Stimulated activated CD4-positive, alpha-beta T cell treated with anti-CD3 and anti-CD28 coated beads, Interleukin-1b, Interleukin-23, amount 100 ng/mL, for 1 hour (primary cell): ENCODE data around the gene ELF2.
"Not testable (repeated sequence)": the region's sequence is repeated elsewhere in the genome, so short reads cannot be mapped to it uniquely, and the experiment has no call there.

Experiments used
- DNase-seq, 2 donors: peaks; one replicate each; pipeline ENCODE4 v3.0.0-alpha.2; 2020; ENCODE audit warnings: low read depth in 2 of 2

Gene ELF2

GRCh38 chr4:139177049-139177868, at the start of gene ELF2:
ELF2 (minus strand) TSS chr4:139177218; CDS start chr4:139137701, 39,517 bp downstream.
- DNase-seq, result peak; percentile 65 to 67

- no peak for DNase-seq
These were observed 46.8 kb upstream of the ELF2 start for GRCh38 chr4:139223682-139224317.

DNA sequence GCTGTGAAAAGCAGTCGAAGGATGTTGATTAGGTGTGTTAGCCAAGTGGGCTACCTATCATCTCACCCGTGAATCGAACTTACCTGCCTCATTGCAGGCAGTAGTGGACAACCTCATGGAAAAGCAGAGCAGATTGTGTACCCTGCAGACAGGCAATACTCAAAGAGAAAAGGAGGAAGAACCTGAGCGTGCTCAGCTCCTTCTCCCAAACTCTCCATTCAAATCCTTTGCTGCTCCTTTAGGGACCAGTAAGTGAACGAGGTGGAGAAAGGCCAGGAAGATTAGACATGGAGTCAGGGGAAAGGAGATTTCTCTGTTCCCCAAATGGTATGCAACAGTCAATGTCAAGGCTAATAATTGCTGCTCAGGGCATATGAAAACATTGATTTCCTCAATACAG, 45.2 kb upstream of the ELF2 start:
- no peak for DNase-seq

- DNase-seq, result no peak
These were observed 44.7 kb upstream of the ELF2 start for GRCh38 chr4:139221687-139222086.

GRCh38 chr4:139219450-139220055, 42.5 kb upstream of the ELF2 start:
- no peak for DNase-seq

DNA sequence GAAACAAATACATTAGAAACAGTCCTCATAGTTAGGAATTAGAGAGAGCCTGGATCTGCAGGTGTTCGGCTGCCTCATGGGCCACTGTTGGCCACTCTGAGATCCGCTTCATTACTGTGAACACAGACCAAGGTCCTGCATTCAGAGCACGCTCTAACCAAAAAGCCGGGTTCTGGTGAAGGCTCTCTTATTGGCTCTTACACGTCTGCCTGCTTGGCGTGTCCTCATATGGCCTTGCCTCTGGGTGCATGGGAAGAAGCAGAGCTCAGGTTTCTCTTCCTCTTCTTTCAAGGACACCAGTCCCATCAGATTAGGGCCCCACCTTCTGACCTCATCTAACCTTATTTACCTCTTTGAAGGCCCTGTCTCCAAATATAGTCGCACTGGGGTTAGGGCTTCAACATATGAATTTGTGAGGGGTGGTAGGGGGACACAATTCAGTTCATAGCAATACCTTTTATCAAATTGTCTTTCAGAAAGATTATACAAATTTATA, 37.1 kb upstream of the ELF2 start:
- DNase-seq, result no peak

- DNase-seq, result not testable (repeated sequence)
These were observed 36.6 kb upstream of the ELF2 start for GRCh38 chr4:139213633-139214032.

DNA sequence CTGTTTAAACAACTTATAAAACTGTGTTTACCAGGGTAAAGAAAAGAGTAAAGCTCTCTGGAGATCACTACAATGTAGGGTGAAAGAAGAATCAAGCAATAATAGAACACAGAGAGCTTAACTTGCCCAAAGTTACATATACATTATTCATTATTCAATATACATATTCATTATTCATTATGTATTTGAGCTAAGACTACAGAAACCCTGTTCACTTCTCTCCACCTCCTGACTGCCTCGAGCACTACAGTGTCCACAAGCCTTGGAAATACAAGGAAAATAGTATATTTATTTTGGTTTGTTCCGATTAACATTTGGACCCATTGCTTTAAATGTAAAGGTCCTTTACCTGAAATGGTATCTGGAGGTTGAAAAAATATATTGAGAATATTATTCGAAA, 35.9 kb upstream of the ELF2 start:
- DNase-seq, result no peak

DNA sequence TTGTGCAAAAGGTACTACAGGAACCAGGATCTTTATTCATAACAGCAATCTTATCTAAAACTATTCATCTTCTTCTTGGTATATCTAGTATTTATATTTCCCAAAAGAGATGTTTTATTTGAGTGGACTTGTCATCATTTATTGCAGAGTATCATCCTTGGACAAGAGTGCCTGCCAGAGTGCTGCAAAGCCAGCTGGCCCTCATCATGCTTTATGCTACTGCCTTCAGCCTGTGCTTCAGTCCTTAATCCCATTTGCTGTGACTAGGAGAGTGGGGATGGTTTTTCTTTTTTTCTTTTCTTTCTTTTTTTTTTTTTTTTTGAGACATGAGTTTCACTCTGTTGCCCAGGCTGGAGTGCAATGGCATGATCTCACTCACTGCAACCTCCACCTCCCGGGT, 33.5 kb upstream of the ELF2 start:
- DNase-seq, result no peak

DNA sequence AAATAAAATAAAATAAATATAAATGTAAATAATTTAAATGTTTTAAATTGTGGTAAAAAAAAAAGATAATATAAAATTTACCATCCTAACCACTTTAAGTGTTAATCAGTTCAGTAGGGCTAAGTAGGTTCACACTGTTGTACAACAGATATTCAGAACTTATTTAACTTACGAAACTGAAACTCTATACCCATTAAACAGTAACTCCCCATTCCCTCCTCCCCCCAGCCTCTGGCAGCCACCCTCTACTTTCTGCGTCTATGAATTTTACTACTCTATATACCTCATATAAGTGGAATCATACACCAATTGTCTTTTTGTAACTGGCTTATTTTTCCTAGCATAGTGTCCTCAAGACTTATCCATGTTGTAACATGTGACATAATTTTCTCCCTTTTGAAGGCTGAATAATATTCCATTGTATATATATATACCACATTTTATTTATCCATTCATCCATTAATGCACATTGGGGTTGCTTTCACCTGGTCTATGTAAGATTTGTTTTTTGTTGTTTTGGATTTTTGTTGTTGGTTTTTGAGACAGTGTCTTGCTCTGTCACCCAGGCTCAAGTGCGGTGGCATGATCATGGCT, 32.5 kb upstream of the ELF2 start:
- no peak for DNase-seq

- no peak for DNase-seq
These were observed 31.5 kb upstream of the ELF2 start for GRCh38 chr4:139208404-139208945.

DNA sequence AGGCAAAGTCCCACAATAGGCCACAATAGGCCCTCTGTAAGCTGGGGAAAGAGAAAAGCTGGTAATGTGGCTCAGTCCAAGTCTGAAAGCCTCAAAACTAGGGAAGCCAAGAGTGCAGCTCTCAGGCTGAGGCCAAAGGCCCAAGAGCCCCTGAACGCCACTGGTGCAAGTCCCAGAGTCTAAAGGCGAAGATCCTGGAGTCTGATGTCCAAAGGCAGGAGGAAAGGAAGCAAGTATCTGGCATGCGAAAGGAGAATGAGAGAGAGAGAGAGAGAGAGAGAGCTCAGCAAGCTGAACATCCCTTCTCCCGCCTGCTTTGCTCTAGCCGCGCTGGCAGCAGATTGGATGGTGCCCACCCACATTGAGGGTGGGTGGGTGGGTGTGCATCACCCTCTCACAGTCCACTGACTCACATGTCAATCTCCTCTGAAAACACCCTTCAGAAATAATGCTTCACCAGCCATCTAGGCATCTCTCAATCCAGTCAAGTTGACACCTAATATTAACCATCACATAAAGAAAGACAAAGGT, 30.9 kb upstream of the ELF2 start:
- DNase-seq, result no peak

DNA sequence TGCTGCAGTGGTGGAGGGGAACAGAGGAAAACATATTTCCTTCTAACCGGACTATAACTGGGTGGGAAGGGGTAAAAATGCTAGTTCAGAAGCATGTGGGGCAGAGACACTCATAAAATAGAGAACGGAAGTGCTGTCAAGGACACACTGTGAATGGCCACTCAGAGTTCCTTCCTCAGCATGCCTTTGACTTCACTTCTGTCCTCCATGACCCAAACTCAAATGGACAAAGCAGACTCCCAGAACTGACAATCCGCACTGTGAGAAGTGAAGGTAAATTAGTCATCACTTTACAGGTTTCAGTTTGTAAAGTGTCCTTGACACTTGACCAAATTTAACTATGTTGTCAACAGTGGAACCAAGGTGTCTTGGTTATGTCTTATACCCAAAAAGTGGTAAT, 30.2 kb upstream of the ELF2 start:
- no peak for DNase-seq

DNA sequence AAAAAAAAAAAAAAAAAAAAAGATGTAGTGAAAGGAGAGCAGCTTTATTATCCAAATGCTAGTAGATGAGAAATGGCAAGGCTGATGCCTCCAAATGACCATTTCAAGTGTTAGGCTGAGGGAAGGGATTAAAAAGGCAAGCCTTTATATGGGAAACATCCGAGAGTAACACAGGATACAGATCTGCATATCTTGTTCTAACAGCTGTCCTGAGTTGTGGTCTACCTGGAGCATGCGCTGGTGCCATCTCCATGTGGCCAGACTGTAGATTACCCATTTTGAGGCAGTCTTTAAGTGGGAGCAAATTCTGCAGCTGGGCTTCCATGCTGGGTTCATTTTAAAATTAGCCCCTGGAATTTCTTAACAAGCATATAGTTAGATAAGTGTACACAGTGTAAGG, 26.0 kb upstream of the ELF2 start:
- no peak for DNase-seq

DNA sequence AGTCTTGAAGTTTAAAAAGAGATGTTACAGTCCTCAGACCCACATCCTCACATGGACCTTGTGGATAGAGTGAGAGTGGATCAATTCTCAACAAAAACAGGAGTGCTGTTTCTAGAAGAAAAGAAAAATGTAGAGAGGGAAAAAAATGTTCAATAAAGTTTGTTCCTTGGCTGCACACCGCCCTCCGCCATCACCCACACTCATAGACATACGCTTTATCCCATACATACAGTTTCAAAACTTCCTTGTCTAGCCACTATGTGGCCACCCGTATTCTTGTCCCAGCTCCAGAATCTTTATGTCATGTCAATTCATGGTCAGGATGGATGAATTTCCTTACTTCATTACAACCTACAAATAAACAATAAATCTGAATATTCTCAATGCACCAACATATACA, 23.5 kb upstream of the ELF2 start:
- no peak for DNase-seq

DNA sequence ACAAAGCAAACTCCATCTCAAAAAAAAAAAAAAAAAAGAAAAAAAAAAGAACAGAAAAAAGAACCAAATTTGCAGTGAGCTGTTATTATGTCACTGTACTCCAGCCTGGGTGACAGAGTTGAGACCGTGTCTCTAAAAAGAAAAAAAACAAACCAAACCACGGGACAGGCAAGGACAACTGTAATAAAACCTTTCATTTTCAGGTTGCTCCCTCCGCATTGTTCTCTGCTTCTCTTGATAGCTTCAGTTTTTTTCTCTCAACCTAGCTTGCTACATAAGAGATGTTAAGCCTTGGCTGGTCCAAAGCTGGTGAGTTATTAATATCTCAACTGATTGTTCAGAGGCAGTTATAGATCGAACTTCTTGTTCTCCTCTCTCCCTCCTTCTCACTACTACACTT, 23.1 kb upstream of the ELF2 start:
- no peak for DNase-seq

- DNase-seq, result not testable (repeated sequence)
These were observed 20.2 kb upstream of the ELF2 start for GRCh38 chr4:139197214-139197613.

DNA sequence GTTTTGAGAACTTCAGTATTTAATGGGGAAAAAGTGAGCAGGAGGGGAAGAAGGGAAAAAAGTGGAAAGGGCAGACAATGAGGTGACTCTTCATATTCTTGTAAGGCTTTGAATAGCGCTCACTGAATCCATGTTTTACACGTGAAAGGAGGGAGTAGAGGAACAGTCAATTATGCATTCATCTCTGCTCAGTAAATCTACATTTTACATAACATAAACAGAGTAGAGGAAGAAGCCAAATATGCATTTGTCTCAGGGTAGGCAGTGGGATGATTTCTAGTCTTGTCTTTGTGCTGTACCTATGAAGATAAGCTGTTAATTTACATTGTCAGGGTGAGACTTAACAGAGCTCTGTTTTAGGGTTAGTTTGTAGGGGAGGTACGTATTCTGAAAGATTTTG, 19.4 kb upstream of the ELF2 start:
- DNase-seq, result no peak

- no peak for DNase-seq
These were observed 14.4 kb upstream of the ELF2 start for GRCh38 chr4:139191373-139191772.

DNA sequence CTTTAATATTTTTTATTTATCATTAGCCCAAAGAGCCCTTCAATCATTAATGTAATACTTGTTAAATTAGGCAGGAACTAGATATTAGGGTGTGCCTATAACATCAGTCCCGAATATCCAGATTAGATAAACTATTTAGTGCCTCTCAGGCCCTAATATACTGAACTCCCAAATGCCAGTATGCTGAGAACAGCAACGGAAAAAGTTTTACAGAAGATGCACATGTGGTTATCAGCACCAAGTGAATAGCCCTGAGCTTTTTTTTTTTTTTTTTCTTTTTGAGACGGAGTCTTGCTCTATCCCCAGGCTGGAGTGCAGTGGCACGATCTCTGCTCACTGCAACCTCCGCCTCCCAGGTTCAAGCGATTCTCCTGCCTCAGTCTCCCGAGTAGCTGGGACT, 13.0 kb upstream of the ELF2 start:
- no peak for DNase-seq

GRCh38 chr4:139189417-139189749, 12.4 kb upstream of the ELF2 start:
- no peak for DNase-seq
